GM19395 (cell line): ENCODE measurements around the gene PRSS36.
"Not testable (repeated sequence)": the region's sequence is repeated elsewhere in the genome, so short reads cannot be mapped to it uniquely, and the experiment has no call there.

ENCODE experiments used
- ATAC-seq: cut with Tn5 transposase; IDR thresholded peaks from one replicate; pipeline ENCODE4 v1.9.1; 2021; ENCODE audit warnings: mild to moderate bottlenecking, moderate library complexity; ENCODE audit not compliant: unreplicated experiment

PRSS36 gene

GRCh38 chr16:31184888-31185287, 35.0 kb upstream of the PRSS36 start:
- no peak for ATAC-seq

DNA sequence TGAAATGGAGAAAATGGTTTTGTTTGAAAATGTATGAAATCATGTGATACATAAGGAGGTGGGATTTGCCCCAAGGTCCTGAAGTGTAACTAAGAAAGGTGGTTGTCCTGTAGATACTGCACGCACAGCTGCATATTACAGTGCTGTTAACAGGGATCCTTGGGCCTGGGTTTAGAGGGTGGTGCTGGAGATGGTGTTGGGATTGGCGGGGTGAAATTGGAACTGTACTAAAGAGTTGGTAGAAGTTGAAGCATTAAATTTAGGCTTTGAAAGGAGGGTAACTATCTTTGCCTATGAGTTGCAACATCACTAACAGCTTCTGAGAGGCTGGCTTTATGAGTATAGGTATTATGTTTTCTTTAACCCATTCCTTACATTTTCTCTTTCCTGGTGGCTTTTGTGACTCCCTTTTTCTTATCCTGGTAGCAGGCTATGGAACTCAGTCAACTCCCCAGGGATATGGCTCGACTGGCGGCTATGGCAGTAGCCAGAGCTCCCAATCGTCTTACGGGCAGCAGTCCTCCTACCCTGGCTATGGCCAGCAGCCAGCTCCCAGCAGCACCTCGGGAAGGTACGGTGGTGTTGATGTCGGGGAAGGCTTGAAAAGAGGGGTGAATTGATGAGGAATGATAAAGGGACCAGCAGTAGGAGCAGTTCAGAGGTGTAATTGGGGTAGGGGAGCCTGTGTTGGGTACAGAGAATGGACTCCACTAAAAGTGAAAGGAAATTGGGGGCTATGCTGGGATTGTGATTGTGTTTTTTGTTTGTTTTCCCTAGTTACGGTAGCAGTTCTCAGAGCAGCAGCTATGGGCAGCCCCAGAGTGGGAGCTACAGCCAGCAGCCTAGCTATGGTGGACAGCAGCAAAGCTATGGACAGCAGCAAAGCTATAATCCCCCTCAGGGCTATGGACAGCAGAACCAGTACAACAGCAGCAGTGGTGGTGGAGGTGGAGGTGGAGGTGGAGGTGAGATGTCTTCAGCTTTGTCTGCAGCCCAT, 33.9 kb upstream of the PRSS36 start:
- ATAC-seq: no peak

DNA sequence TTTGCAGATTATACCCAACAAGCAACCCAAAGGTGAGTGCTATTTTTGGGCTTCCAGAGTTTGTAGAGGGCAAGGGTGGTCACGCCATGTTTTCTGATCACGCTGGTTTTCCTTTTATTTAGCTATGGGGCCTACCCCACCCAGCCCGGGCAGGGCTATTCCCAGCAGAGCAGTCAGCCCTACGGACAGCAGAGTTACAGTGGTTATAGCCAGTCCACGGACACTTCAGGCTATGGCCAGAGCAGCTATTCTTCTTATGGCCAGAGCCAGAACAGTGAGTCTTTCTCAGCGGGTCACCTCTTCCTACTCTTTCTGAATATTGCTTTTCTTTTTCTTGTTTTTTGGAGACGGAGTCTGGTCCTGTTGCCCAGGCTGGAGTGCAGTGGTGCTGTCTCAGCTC, 32.5 kb upstream of the PRSS36 start:
- ATAC-seq: no peak

- ATAC-seq: no peak
Observed at GRCh38 chr16:31181102-31181830, 31.4 kb upstream of the PRSS36 start.

- peak; percentile 56 for ATAC-seq
Observed at GRCh38 chr16:31179747-31180459, 30.0 kb upstream of the PRSS36 start, which contains the start of gene FUS. Gene FUS (plus strand): TSS chr16:31180139. CDS start chr16:31180215, 76 bp downstream.

- peak; percentile 6 for ATAC-seq
Observed at GRCh38 chr16:31179219-31179746, 29.4 kb upstream of the PRSS36 start.

DNA sequence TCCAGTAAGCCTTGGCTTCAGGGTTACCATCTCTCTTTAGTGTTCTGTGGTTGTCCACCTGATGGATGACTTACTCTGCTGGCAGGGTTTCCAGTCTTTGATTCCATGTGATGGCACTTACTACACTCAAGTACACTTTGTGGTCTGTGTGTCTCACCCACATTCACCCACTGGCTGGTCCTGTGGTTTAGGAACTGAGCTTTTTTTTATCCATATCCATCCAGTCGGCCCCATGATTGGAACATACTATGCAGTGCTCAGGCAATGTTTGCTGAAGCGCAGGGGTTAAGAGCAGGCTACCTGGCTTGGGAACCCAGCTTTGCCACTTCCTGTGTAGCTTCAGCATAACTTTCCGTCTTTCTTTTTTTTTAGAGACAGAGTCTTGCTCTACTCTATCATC, 27.3 kb upstream of the PRSS36 start:
- no peak for ATAC-seq

DNA sequence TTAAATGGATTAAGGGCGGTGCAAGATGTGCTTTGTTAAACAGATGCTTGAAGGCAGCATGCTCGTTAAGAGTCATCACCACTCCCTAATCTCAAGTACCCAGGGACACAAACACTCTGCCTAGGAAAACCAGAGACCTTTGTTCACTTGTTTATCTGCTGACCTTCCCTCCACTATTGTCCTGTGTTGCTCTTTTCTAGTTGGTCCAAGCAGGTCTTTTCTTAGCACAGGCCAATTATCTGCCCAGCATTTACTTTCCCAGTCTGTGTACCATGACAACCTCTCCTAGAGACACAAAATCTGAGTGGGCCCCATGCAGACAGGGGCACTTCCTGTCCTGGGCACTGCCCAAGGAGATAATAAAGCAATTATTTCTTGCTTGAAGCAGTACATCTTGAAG, 20.2 kb upstream of the PRSS36 start:
- not testable (repeated sequence) for ATAC-seq

GRCh38 chr16:31168848-31169247, 19.0 kb upstream of the PRSS36 start:
- ATAC-seq: no peak

DNA sequence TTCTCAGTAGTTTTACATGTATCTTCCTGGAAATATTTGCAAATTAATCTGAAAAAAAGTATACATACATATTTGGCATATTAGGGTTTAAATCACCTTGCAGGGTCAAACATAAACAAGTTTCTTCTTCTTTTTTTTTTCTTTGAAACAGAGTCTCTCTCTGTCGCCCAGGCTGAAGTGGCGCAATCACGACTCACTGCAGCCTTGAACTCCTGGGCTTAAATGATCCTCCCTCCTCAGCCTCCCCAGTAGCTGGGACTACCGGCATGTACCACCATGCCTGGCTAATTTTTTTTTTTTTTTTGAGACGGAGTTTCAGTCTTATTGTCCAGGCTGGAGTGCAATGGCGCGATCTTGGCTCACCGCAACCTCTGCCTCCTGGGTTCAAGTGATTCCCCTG, 17.4 kb upstream of the PRSS36 start:
- ATAC-seq: no peak

DNA sequence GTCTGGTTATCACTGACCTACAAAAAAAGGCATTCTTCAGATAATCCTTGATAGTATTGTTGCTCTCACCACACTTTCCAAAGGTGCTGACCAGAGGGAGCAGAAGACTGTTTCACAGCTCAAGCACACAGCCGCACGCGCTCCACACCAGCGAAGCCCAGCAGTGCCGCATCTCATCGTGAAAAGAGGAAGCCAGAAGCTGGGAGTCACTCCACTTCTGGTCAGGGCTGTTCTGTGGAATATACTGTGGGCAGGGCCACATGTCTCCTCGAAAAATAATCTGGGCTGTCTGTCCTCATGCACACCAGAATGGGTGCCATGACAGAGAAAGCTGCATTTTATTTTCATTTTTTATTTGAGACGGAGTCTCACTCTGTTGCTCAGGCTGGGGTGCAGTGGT, 7.3 kb upstream of the PRSS36 start:
- ATAC-seq: no peak

DNA sequence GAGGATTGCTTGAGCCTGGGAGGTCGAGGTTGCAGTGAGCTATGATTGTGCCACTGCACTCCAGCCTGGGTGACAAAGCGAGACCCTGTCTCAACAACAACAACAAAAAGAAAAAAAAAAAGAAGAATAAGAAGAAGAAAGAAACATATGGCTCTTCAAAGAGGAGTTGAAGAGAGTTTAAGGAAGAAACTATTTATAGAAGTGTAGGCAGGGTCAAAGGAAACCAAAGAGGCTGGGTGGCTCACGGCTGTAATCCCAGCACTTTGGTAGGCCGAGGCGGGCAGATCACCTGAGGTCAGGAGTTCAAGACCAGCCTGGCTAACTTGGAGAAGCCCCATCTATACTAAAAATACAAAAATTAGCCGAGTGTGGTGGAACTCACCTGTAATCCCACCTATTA, 1.1 kb upstream of the PRSS36 start:
- ATAC-seq: not testable (repeated sequence)

GRCh38 chr16:31149332-31149731, 534 bp downstream of the PRSS36 start:
- no peak for ATAC-seq

DNA sequence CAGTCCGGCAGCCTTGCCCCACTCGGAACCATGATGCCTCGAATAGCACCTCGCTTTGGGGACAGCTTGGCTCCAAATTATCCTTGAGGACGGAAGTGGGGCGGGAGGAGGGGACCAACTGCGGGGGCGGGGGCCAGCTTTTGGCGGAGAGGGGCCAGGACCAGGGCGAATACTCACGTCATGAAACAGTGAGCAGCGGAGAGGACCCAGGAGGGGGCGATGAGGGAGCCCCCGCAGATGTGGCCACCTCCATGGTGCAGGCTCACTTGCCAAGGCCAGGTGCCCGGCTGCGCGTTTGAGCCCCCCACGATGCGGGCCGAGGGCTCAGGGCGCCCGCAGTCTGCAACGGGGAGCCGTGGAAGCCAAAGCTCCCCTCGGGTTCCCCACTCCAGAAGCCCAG, 970 bp downstream of the PRSS36 start:
- no peak for ATAC-seq

DNA sequence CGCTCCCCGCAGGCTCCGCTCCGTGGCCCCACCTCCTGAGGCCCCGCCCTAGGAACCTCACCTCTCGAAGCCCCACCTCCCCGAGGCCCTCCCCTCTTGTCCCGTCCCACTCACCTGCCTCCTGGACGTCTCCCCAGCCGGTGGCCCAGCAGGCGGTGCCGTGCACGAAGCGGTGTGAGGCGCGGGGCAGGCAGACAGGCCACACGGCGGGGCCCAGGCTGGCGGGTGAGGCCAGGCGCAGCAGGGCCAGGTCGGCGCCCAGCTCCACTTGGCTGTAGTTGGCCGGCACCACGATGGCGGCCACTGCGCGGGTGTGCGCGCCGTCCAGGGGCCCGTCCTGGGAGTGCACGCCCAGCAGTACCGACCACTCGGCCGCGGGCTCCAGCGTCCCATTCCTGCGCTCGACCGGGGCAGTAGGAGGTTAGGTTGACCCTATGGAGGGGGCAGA, 1.6 kb downstream of the PRSS36 start:
- no peak for ATAC-seq

DNA sequence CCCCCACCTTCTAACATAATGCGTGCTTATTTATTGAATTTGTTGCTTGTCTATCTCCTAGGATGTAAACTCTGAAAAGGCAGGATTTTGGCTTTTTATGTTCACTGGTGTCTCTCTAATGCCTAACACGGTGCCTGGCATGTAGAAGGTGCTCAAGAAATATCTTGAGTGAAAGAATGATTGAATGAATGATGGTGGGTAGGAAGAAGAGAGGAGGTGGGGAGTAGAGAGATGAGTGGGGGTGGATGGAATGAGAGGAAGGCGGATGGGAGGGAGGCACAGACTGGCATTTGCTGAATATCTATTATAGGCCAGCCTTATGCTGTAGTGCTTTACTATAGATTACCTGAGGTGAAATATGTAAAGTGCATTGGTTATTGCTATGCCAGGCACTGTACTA, 2.3 kb downstream of the PRSS36 start:
- no peak for ATAC-seq

DNA sequence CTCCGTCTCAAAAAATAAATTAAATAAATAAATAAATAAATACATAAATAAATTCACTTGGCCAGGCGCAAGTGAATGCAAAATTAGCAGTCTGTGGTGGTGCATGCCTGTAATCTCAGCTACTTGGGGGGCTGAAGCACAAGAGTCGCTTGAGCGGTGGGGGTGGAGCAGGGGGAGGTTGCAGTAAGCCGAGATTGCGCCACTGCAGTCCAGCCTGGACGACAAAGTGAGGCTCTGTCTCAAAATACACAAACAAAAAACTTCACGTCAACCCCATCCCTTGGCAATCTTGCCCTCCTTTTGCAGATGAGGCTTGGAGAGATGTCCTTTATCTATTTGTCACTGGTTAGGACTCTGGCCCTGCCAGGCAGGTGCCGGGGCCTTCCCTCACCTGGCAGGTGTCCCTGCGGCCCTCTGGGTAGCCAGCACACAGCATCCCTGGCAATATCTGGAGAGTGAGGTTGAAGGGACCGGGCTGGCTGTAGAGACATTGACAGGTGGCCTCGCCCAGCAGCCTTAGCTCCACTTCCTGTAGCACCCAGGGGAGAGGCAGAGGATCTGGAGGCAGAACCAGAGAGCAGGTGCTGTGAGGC, 4.4 kb downstream of the PRSS36 start:
- no peak for ATAC-seq

DNA sequence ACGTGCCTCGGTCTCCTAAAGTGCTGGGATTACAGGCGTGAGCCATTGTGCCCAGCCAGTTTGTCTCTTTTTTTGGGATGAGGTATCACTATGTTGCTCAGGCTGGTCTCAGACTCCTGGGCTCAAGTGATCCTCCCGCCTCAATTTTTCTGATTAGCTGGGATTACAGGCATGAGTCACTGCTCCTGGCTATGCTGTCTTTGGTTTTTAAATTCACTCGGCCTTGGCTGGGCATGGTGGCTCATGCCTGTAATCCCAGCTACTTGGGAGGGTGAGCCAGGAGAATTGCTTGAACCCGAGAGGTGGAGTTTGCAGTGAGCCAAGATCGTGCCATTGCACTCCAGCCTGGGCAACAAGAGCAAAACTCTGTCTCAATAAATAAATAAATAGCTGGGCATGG, 5.4 kb downstream of the PRSS36 start:
- not testable (repeated sequence) for ATAC-seq

DNA sequence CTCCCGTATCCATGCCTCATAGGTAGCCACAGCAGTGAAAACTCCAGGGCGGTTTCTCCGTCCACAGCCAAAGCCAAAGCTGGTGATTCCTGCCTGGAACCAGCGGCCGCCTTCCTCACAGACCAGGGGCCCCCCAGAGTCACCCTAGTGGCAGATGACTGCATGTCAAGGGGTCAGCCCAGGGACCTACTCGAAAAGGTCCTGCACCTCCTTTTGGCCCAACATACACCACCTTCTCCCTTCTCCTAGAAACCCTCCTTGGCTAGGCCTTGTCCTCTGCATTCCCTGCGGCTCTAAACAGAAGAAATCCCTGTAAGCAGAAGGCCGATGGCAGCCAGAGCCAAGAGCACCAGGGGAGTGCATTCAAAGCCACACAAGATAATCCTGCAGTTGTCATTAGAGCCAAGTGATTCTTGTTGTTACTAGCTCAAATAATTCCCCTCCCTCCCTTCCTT, 6.1 kb downstream of the PRSS36 start:
- ATAC-seq: no peak

DNA sequence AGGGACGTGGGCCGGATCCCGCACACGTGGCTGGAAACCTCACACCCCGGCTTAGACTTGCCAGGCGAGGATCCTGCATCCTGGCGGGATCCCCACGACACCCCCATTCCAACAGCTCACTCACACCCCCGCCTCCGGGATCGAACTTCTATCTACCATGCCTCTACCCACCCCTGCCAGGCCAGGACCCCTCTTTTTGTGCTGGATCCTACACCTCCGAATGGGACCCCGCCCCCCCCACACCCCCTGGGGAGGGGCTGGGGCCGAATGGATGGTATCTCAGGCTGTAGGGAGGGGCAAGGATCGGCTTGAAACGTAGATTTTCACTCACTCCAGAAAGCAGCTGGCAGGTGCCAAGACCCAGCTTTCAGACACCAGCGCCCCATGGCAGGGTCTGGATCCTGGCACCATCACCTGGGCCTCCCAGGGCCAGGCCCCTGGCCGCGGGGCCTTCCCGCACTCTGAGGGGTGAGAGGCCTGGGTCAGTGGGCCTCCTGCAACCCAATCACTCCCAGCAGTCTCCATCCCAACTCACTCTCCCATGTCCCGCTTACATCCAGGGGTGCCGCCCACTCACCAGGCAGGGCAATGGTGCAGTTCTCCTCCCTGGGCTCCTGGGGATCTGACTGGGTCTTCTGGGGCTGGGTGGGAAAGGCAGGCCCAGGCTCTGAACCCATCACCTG, 6.7 kb downstream of the PRSS36 start:
- no peak for ATAC-seq
